H1 (cell line): ENCODE data around the gene OR5A1. TPM values are rescaled to one million over a fixed set of nuclear protein-coding genes. Genes with fewer than 3 reads are reported as not detected.

Source experiments
- ASH2L ChIP-seq: fragments of 200-600, 300-600 bp; sonication (generic); IDR thresholded peaks from one replicate; pipeline ENCODE4 v1.7.1; 2017; ENCODE audit warnings: low read length
- BACH1 ChIP-seq: IDR thresholded peaks from 2 replicates; pipeline ENCODE4 v1.6.1; 2012; ENCODE audit warnings: low read length, improper control_type of control experiment
- BRCA1 ChIP-seq: IDR thresholded peaks from 2 replicates; pipeline ENCODE4 v1.6.1; 2012; ENCODE audit warnings: low read depth, low read length, improper control_type of control experiment
- CBX5 ChIP-seq: fragments of 300-800, 300-1000 bp; sonication (generic); IDR thresholded peaks from 2 replicates; pipeline ENCODE4 v1.7.1; 2016; ENCODE audit warnings: antibody characterized with exemption, low read length, low read depth
- EP300 ChIP-seq, 2 experiments: IDR thresholded peaks; 1 replicate in 1 of 2; 2 replicates in 1 of 2; pipeline ENCODE4 v1.6.1; 2011 to 2012; ENCODE audit warnings: low read depth in 2 of 2, low read length in 2 of 2, mild to moderate bottlenecking in 2 of 2, borderline replicate concordance in 1 of 2, inconsistent platforms in 1 of 2, moderate library complexity in 1 of 2
- KDM1A ChIP-seq: fragments of 200-600, 300-600 bp; sonication (generic); IDR thresholded peaks from 2 replicates; pipeline ENCODE4 v1.7.1; 2016; ENCODE audit warnings: mild to moderate bottlenecking, low read length, borderline replicate concordance
- KDM5A ChIP-seq: fragments of 200-600 bp; IDR thresholded peaks from 2 replicates; pipeline ENCODE4 v1.7.1; 2012; ENCODE audit warnings: mild to moderate bottlenecking, low read length, inconsistent platforms, mixed read lengths
- POU5F1 ChIP-seq: IDR thresholded peaks from 2 replicates; pipeline ENCODE4 v1.6.1; 2011; ENCODE audit warnings: low read depth, mild to moderate bottlenecking, low read length, moderate library complexity
- RXRA ChIP-seq: IDR thresholded peaks from 2 replicates; pipeline ENCODE4 v1.6.1; 2011; ENCODE audit warnings: low read depth, mild to moderate bottlenecking, low read length, moderate library complexity; ENCODE audit not compliant: insufficient read depth
- SIRT6 ChIP-seq: IDR thresholded peaks from one replicate; pipeline ENCODE4 v1.7.1; 2012; ENCODE audit warnings: low read length, inconsistent platforms
- SP4 ChIP-seq: IDR thresholded peaks from 2 replicates; pipeline ENCODE4 v1.6.1; 2012; ENCODE audit warnings: low read length, inconsistent platforms
- TAF1 ChIP-seq: IDR thresholded peaks from 2 replicates; pipeline ENCODE4 v1.6.1; 2011; ENCODE audit warnings: mild to moderate bottlenecking, low read depth, low read length
- polyA plus RNA-seq, 7 experiments: library from polyadenylated mRNA; depleted of rRNA in 3 of 7; stranded (reverse) in 5 of 7; unstranded in 2 of 7; fragments of >200 nt in 5 of 7; fragments of 200-250 nt in 2 of 7; gene quantifications; 1 replicate in 5 of 7; 2 replicates in 1 of 7; 4 replicates in 1 of 7; pipeline versions ENCODE4 v1.2.1 to v1.2.3, GENCODE V29; 2011 to 2013; ENCODE audit warnings: missing spikeins in 2 of 7, mixed read lengths in 2 of 7
- total RNA-seq: library from RNA; stranded (reverse); fragmentation: NEBNext Ultra II Directional; extraction: Animal tissue kit (Norgen Biotek cat#: 25700); gene quantifications from 2 replicates; pipeline ENCODE4 v1.2.1, GENCODE V29; 2021
- TF ChIP-seq, protein P1 (sequence below): fragments of 300-600 bp; sonication (generic); IDR thresholded peaks from 2 replicates; pipeline ENCODE4 v1.7.1; 2012; ENCODE audit warnings: low read length, moderate library complexity, mild to moderate bottlenecking, inconsistent platforms; ENCODE audit not compliant: insufficient replicate concordance

OR5A1 gene
- total and polyA plus RNA-seq, 2 of the 8 experiments (the other 6 are each of a cell fraction or from before 2014, with no cell fraction given): not detected

DNA sequence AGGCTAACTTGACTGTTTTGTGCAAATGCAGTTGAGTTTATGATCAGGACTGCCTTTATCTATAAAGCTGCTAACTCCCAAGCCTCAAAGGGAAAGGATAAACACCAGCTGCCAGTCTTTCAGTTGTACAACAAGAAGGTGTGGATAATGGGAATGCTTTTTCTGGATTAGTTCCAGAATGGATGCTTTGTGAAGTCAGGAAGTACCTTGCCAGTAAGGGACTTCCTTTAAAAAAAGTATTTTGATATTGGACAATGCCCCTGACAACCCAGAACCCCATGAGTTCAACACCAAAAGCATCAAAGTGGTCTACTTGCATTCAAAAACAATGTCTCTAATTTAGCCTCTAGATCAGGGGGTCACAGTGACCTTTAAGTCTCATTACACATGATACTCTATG, 42.1 kb upstream of the OR5A1 start (continued):
- TF ChIP-seq, protein P1, sequence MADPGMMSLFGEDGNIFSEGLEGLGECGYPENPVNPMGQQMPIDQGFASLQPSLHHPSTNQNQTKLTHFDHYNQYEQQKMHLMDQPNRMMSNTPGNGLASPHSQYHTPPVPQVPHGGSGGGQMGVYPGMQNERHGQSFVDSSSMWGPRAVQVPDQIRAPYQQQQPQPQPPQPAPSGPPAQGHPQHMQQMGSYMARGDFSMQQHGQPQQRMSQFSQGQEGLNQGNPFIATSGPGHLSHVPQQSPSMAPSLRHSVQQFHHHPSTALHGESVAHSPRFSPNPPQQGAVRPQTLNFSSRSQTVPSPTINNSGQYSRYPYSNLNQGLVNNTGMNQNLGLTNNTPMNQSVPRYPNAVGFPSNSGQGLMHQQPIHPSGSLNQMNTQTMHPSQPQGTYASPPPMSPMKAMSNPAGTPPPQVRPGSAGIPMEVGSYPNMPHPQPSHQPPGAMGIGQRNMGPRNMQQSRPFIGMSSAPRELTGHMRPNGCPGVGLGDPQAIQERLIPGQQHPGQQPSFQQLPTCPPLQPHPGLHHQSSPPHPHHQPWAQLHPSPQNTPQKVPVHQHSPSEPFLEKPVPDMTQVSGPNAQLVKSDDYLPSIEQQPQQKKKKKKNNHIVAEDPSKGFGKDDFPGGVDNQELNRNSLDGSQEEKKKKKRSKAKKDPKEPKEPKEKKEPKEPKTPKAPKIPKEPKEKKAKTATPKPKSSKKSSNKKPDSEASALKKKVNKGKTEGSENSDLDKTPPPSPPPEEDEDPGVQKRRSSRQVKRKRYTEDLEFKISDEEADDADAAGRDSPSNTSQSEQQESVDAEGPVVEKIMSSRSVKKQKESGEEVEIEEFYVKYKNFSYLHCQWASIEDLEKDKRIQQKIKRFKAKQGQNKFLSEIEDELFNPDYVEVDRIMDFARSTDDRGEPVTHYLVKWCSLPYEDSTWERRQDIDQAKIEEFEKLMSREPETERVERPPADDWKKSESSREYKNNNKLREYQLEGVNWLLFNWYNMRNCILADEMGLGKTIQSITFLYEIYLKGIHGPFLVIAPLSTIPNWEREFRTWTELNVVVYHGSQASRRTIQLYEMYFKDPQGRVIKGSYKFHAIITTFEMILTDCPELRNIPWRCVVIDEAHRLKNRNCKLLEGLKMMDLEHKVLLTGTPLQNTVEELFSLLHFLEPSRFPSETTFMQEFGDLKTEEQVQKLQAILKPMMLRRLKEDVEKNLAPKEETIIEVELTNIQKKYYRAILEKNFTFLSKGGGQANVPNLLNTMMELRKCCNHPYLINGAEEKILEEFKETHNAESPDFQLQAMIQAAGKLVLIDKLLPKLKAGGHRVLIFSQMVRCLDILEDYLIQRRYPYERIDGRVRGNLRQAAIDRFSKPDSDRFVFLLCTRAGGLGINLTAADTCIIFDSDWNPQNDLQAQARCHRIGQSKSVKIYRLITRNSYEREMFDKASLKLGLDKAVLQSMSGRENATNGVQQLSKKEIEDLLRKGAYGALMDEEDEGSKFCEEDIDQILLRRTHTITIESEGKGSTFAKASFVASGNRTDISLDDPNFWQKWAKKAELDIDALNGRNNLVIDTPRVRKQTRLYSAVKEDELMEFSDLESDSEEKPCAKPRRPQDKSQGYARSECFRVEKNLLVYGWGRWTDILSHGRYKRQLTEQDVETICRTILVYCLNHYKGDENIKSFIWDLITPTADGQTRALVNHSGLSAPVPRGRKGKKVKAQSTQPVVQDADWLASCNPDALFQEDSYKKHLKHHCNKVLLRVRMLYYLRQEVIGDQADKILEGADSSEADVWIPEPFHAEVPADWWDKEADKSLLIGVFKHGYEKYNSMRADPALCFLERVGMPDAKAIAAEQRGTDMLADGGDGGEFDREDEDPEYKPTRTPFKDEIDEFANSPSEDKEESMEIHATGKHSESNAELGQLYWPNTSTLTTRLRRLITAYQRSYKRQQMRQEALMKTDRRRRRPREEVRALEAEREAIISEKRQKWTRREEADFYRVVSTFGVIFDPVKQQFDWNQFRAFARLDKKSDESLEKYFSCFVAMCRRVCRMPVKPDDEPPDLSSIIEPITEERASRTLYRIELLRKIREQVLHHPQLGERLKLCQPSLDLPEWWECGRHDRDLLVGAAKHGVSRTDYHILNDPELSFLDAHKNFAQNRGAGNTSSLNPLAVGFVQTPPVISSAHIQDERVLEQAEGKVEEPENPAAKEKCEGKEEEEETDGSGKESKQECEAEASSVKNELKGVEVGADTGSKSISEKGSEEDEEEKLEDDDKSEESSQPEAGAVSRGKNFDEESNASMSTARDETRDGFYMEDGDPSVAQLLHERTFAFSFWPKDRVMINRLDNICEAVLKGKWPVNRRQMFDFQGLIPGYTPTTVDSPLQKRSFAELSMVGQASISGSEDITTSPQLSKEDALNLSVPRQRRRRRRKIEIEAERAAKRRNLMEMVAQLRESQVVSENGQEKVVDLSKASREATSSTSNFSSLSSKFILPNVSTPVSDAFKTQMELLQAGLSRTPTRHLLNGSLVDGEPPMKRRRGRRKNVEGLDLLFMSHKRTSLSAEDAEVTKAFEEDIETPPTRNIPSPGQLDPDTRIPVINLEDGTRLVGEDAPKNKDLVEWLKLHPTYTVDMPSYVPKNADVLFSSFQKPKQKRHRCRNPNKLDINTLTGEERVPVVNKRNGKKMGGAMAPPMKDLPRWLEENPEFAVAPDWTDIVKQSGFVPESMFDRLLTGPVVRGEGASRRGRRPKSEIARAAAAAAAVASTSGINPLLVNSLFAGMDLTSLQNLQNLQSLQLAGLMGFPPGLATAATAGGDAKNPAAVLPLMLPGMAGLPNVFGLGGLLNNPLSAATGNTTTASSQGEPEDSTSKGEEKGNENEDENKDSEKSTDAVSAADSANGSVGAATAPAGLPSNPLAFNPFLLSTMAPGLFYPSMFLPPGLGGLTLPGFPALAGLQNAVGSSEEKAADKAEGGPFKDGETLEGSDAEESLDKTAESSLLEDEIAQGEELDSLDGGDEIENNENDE: no peak
- TF ChIP-seq TAF1 (no peak), KDM1A (no peak), RXRA (no peak), SIRT6 (no peak), ASH2L (no peak), BACH1 (no peak), SP4 (no peak), BRCA1 (no peak), KDM5A (no peak), POU5F1 (no peak), EP300 (IDR thresholded peaks at IDR 0.05; ENCODE audit: borderline replicate concordance in 1 of 2, low read depth in 2 of 2, low read length in 2 of 2) (no peak), CBX5 (no peak)
